ENCODE results near the gene WDR38.

Gene WDR38

DNA sequence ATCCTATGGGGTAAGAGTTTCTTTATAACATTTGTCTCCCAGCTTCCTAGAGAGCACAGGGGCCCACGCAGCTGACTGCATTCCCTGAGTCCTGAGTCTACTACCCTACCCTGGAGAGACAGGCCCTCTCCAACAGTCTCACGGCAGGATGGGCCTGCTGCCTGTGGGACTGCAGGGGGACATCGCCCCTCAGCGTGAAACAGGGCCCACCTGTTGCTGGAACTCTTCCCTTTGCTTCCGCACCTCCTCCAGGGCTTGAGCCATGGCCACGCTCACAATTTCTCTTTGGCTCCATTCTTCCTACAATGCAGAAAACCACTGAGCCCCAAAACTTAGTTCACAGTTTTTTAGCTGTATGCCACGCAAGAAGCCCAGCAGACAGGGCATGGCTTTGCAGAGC lies 36.9 kb downstream of the WDR38 start:
- TF ChIP-seq CTCF (IDR thresholded peaks at IDR 0.05; ENCODE audit: control insufficient read depth, extremely low read depth, insufficient read depth) = no peak
- DNase-seq (ENCODE audit: low read depth) = no peak
- H3K4me3 ChIP-seq (ENCODE audit: low read depth, low read length) = no peak overlapping the region

- DNase-seq (ENCODE audit: low read depth) = no peak
Measured at GRCh38 chr9:124894035-124894740, 40.9 kb downstream of the WDR38 start.

GRCh38 chr9:124894741-124895170 lies 41.5 kb downstream of the WDR38 start:
- DNase-seq (ENCODE audit: low read depth) = no peak
- no peak overlapping the region for H3K4me3 ChIP-seq (ENCODE audit: low read depth, low read length)
- TF ChIP-seq CTCF (IDR thresholded peaks at IDR 0.05; ENCODE audit: control insufficient read depth, extremely low read depth, insufficient read depth) = peak; percentile 58

More at GRCh38 chr9:124894035-124894740, 40.9 kb downstream of the WDR38 start:
- no peak for TF ChIP-seq CTCF (IDR thresholded peaks at IDR 0.05; ENCODE audit: control insufficient read depth, extremely low read depth, insufficient read depth)
- H3K4me3 ChIP-seq (ENCODE audit: low read depth, low read length) = no peak overlapping the region

DNA sequence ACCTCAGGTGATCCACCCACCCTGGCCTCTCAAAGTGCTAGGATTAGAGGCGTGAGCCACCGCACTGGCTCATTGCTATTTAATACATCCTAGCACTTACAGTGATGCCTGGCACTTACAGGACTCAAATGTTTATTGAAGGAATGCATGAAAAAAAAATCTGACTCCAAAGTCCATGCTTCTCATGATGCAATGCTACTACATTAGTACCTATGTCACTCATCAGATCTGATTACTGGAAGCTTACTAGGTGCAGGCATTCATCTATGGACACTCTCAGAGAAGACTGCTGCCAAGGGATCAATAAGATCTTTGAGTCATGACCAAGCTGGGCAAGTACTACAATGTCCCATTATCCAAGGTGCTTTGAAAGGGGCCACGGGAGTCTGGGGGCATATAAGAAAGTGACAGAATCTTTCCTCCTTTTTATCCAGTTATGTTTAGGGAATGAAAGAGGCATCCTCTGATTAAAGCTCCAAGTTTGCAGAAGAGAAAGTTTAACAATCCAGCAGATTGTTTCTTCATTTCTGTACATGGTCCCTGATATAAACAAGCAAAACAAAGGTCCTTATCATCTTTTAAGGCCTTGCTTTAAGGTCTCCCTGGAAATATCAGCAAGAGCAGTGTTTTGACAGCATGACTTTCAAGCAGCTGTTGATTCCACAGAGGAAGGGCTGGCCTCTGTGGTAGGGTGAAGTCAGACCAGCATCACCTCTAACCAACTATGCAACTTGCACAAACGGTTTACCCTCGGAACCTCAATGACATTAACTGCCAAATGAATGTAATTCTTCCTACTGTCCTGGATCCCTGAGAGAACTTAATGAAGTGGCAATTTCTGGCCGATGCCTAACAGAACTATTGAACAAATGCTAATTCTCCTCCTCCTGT lies 44.6 kb downstream of the WDR38 start:
- no peak for DNase-seq (ENCODE audit: low read depth)
- no peak for TF ChIP-seq CTCF (IDR thresholded peaks at IDR 0.05; ENCODE audit: control insufficient read depth, extremely low read depth, insufficient read depth)
- H3K4me3 ChIP-seq (ENCODE audit: low read depth, low read length) = no peak overlapping the region

- no peak overlapping the region for H3K4me3 ChIP-seq (ENCODE audit: low read depth, low read length)
- DNase-seq (ENCODE audit: low read depth) = no peak
- no peak for TF ChIP-seq CTCF (IDR thresholded peaks at IDR 0.05; ENCODE audit: control insufficient read depth, extremely low read depth, insufficient read depth)
Measured at GRCh38 chr9:124899845-124900244, 46.6 kb downstream of the WDR38 start.

GRCh38 chr9:124906966-124907365 lies 53.7 kb downstream of the WDR38 start:
- no peak for TF ChIP-seq CTCF (IDR thresholded peaks at IDR 0.05; ENCODE audit: control insufficient read depth, extremely low read depth, insufficient read depth)
- H3K4me3 ChIP-seq (ENCODE audit: low read depth, low read length) = no peak overlapping the region

More at GRCh38 chr9:124906966-124907365, 53.7 kb downstream of the WDR38 start:
- peak; percentile 37 for DNase-seq (ENCODE audit: low read depth)
